NCI-H1105 (cell line): ENCODE measurements around the gene AFDN.

Experiments used
- DNase-seq: peaks from one replicate; lab custom pipeline; 2025; lab: John Stamatoyannopoulos, UW

AFDN gene

DNA sequence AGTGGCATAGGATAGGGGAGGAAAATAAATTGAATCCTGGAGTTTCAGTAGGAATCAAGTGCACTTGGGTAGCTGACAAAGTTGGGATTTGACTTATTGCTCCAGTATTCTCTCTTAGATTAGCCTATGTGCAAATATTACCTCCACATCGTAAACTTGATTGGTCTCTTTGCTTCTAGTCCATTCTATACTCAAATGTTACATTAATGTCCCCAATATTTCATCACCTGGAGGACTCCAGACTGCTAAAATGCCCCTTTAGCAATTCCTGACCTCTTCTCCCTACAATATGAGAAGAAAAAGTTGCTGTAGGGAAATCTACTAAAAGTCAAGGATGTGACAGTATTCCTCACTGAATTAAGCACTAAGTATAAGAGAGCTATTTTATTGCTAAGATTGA, 16.3 kb downstream of the AFDN start:
- DNase-seq: no peak

DNA sequence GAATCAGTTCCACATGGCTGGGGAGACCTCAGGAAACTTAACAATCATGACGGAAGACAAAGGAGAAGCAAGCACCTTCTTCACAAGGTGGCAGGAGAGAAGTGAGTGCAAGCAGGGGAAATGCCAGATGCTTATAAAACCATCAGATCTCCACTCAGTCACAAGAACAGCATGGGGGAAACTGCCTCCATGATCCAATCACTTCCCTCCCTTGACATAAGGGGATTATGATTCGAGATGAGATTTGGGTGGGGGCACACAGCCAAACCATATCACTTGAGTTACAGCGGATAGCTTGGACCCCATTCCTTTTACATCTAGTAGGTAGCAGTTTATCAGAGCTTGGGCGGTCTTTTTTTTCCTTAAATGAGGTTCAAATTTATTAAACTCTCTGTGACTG, 19.1 kb downstream of the AFDN start:
- DNase-seq: no peak

- DNase-seq: no peak
Observed at GRCh38 chr6:167846997-167847606, 20.4 kb downstream of the AFDN start.

- DNase-seq: no peak
Observed at GRCh38 chr6:167847936-167848335, 21.2 kb downstream of the AFDN start.

- DNase-seq: no peak
Observed at GRCh38 chr6:167848783-167849182, 22.1 kb downstream of the AFDN start.

- DNase-seq: no peak
Observed at GRCh38 chr6:167849846-167850459, 23.2 kb downstream of the AFDN start.

DNA sequence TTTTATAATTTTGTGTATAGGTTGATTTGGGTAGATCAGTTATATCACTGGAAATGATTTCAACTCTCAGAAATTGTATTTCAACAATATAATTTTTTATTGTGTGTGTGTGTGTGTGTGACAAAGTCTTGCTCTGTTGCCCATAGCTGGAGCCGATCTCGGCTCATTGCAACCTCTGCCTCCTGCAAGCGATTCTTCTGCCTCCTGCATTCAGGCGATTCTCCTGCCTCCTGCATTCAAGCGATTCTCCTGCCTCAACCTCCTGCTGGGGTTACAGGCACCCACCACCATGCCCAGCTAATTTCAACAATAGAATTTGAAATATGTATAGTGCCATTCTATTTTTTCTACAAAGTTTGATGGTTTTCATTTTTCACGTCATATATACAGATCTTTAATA, 24.1 kb downstream of the AFDN start:
- DNase-seq: no peak

DNA sequence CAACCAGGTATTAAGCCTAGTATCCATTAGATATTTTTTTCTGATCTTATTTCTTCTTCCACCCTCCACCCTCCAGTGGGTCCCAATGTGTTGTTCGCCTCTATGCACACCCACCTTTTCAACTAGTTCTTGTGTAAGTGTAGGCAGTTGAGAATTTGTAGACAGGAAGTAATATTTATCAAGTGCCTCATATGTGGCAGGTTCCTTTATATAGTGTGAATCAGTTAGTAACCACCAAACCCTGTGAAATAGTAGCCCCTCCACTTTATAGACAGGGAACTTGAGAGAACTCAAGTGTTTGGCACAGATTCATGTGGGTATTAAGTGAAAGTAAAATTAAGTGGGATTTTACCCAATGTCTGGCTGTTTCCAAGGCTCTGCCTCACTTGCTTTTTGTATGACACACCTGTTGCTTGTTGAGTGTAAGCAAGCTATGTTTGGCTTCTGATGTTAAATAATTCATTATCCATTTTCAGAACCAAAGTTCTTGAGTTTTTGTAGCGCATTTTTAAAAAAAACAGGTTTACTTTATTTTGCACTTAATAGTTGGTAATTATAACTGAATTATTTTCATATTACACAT, 24.8 kb downstream of the AFDN start:
- peak; percentile 74 for DNase-seq

DNA sequence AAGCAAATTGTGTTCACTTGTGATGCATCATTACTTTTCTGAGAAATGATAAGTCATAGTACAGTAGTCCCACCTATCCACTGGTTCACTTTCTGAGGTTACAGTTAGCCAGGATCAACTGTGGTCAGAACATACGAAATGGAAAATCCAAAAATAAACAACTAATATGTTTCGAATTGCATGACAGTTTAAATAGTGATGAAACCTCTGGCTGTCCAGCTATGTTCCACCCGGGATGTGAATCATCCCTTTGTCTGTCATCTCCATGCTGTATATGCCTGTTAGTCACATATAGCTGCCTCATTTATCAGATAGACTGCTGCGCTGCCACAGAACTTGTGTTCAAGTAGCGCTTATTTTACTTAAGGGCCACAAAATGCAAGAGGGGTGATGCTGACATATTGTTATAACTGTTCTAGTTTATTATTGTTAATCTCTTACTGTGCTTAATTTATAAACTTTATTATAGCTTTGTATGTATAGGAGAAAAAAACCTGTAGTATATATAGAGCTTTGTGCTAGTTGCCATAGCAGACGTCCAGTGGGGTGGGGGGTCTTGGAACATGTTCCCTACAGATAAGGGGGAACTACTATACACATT, 29.2 kb downstream of the AFDN start:
- DNase-seq: no peak

GRCh38 chr6:167856474-167856873, 29.8 kb downstream of the AFDN start:
- DNase-seq: no peak

GRCh38 chr6:167856999-167857660, 30.4 kb downstream of the AFDN start:
- DNase-seq: no peak

GRCh38 chr6:167858086-167858591, 31.4 kb downstream of the AFDN start:
- no peak for DNase-seq

GRCh38 chr6:167858842-167859664, 32.3 kb downstream of the AFDN start:
- no peak for DNase-seq

DNA sequence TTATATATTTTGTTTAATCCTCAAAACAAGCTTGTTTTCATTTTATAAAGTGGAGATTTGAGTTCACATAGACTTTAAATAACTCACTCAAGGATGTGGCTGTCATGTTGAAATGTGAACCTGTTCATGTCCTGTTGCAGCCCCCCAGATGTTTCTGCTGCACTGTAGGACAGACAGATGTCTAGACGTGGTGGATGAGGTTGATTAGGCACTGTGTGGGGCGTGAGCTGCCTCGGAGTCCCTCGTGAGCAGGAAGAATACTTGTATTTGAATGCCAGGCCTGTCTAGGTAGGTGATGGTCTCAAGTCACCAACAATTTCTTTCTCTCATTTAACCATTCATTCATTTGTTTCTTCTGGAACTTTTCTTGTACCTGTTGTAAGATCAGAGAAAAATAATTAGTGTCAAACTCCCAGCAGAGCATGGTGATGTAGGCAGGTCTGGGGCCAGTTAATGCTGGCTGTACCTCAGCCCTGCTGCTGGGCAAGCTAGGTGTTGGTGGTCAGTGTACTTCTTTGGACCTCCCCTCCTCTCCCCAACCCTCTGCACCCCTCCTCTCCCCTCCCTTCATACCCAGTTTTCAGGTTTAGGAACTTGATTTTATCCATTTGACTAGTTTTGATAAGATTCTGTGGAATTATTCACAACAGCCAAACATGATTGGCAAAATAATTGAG, 34.0 kb downstream of the AFDN start:
- DNase-seq: no peak

DNA sequence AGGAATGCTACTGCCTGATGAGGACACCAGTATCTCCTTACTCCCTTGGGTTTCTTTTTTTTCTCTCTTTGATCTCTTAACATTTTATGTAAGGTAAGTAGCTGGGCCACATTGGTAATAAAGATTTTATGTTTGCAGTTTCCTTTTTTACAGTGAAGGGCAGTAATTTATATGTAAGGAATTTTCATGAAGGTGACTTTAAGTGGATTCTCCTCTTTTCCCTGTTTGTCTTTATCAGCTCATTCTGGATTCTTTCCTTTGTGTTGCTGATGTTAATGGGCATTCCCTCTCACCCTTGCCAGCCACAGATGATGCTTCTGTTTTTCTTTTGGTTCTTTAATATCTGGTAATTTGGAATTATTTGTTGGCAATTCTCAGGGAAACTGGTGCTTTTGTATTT, 34.7 kb downstream of the AFDN start:
- DNase-seq: no peak

DNA sequence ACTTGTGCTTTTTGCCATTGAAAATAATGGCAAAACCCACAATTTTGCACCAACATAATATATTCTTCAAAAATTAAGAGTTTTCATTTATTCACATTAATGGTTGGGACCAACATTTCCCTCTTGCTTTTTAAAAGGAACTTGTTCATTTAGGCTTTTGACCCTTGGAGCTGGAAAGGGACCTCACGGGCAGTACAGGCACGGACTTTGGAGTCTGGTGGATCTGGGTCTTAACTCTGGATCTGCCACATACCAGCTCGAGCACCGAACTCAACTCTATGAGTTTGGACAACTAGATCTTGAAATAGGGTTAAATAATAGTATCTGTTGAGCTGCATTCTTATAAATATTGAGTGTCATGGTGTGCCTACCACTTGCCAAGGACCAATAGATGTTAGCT, 37.2 kb downstream of the AFDN start:
- DNase-seq: no peak

GRCh38 chr6:167866642-167867041, 39.9 kb downstream of the AFDN start:
- DNase-seq: no peak

DNA sequence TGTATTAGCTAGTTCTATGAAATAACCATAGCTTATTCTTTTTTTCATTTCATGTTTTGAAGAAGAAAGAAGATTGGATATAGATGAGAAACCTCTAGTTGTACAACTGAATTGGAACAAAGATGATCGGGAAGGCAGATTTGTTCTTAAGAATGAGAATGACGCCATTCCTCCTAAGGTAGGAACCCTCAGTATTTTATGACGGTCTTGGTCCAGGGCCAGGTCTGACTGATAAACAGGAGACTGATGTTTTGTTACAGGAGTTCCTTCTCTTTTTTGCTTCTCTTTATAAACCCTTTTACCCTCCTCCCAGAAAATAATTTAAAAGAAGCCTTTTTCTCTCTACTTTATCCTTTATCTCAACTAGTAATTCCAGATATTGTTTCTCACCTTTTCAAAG, 43.6 kb downstream of the AFDN start:
- no peak for DNase-seq

GRCh38 chr6:167872538-167873210, 46.0 kb downstream of the AFDN start:
- no peak for DNase-seq

DNA sequence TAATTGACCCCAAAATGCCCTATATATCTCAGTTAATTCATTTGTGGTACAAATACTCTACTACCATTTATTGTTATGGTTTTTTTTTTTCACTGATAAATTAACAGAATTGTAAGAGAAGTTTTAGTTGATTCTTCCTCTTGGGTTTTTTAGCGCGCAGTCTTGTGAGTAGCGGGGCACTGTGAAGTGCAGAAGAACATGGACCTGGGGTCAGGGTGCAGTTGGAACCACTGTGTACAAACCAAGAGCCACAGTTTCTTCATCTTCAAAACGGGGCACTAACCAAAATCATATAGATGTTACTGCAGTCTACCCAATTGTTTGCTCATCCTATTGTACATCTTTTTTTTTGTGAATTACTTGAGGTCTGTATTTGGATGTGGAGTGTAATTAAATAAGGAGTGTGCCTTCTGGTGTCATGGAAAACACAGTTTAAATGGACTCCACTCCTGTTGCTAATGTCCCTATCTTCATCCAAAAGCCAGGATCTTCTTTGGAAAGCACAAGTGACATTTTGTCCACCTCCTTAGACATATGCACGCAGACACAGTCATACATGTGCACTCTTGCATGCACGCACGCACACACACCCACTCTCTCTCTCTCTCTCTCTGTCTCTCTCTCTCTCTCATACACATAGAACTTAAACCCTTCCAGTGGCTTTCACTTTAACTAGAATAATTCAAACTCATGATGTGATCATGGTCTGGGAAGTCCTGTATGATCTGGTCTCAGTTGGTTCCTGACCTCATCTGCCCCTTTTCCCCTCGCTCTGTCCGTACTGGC, 51.5 kb downstream of the AFDN start:
- DNase-seq: no peak
